Measurements from ENCODE around the gene CAB39L.
"Not testable (repeated sequence)": the region's sequence is repeated elsewhere in the genome, so short reads cannot be mapped to it uniquely, and the experiment has no call there.

The CAB39L gene

GRCh38 chr13:49342454-49342853, 101.4 kb downstream of the CAB39L start:
- no peaks in the 10 kb centered on the region for H3K4me1 ChIP-seq (ENCODE audit: control insufficient read depth in 5 of 5, insufficient read depth in 5 of 5, low read length in 5 of 5)
- no peak overlapping the region for H3K4me3 ChIP-seq (ENCODE audit: low read depth in 1 of 5, low read length in 5 of 5)
- H3K27ac ChIP-seq (ENCODE audit: low read depth, low read length) = no peak overlapping the region
- no peaks in the 10 kb centered on the region for H3K9me3 ChIP-seq (ENCODE audit: control insufficient read depth in 5 of 5, low read length in 5 of 5)
- H3K27me3 ChIP-seq (ENCODE audit: control insufficient read depth in 5 of 5, insufficient read depth in 4 of 5, low read length in 5 of 5) = no peaks in the 10 kb centered on the region
- H3K36me3 ChIP-seq (ENCODE audit: control insufficient read depth in 5 of 5, insufficient read depth in 5 of 5, low read length in 5 of 5) = peaks cover 3 to 15% (median 5%) of the 10 kb centered on the region in 5 donors
- H3K9ac ChIP-seq (ENCODE audit: low read length in 5 of 5) = no peak overlapping the region

- no peak overlapping the region for H3K9ac ChIP-seq (ENCODE audit: low read length in 5 of 5)
- H3K4me3 ChIP-seq (ENCODE audit: low read depth in 1 of 5, low read length in 5 of 5) = no peak overlapping the region
- H3K9me3 ChIP-seq (ENCODE audit: control insufficient read depth in 5 of 5, low read length in 5 of 5) = no peaks in the 10 kb centered on the region
- H3K4me1 ChIP-seq (ENCODE audit: control insufficient read depth in 5 of 5, insufficient read depth in 5 of 5, low read length in 5 of 5) = no peaks in the 10 kb centered on the region
- no peaks in the 10 kb centered on the region for H3K27me3 ChIP-seq (ENCODE audit: control insufficient read depth in 5 of 5, insufficient read depth in 4 of 5, low read length in 5 of 5)
- no peak overlapping the region for H3K27ac ChIP-seq (ENCODE audit: low read depth, low read length)
- H3K36me3 ChIP-seq (ENCODE audit: control insufficient read depth in 5 of 5, insufficient read depth in 5 of 5, low read length in 5 of 5) = peaks cover 3 to 15% (median 5%) of the 10 kb centered on the region in 5 donors
These were observed 101.9 kb downstream of the CAB39L start for GRCh38 chr13:49341941-49342340.

- H3K27me3 ChIP-seq (ENCODE audit: control insufficient read depth in 5 of 5, insufficient read depth in 4 of 5, low read length in 5 of 5) = no peaks in the 10 kb centered on the region
- H3K4me3 ChIP-seq (ENCODE audit: low read depth in 1 of 5, low read length in 5 of 5) = no peak overlapping the region
- no peak overlapping the region for H3K9ac ChIP-seq (ENCODE audit: low read length in 5 of 5)
- H3K27ac ChIP-seq (ENCODE audit: low read depth, low read length) = no peak overlapping the region
- no peaks in the 10 kb centered on the region for H3K4me1 ChIP-seq (ENCODE audit: control insufficient read depth in 5 of 5, insufficient read depth in 5 of 5, low read length in 5 of 5)
- peaks cover 3 to 17% (median 7%) of the 10 kb centered on the region in 5 donors for H3K36me3 ChIP-seq (ENCODE audit: control insufficient read depth in 5 of 5, insufficient read depth in 5 of 5, low read length in 5 of 5)
- H3K9me3 ChIP-seq (ENCODE audit: control insufficient read depth in 5 of 5, low read length in 5 of 5) = no peaks in the 10 kb centered on the region
These were observed 102.3 kb downstream of the CAB39L start for GRCh38 chr13:49341517-49341916.

GRCh38 chr13:49340161-49340560, 103.7 kb downstream of the CAB39L start:
- H3K27me3 ChIP-seq (ENCODE audit: control insufficient read depth in 5 of 5, insufficient read depth in 4 of 5, low read length in 5 of 5) = no peaks in the 10 kb centered on the region

GRCh38 chr13:49336655-49337054, 107.2 kb downstream of the CAB39L start:
- Histone ChIP-seq H3K9me3 (ENCODE audit: control insufficient read depth in 5 of 5, low read length in 5 of 5) (no peaks in the 10 kb centered on the region), H3K4me3 (ENCODE audit: low read depth in 1 of 5, low read length in 5 of 5) (no peak overlapping the region), H3K27ac (ENCODE audit: low read depth, low read length) (no peak overlapping the region), H3K4me1 (ENCODE audit: control insufficient read depth in 5 of 5, insufficient read depth in 5 of 5, low read length in 5 of 5) (no peaks in the 10 kb centered on the region), H3K27me3 (ENCODE audit: control insufficient read depth in 5 of 5, insufficient read depth in 4 of 5, low read length in 5 of 5) (no peaks in the 10 kb centered on the region), H3K9ac (ENCODE audit: low read length in 5 of 5) (no peak overlapping the region), H3K36me3 (ENCODE audit: control insufficient read depth in 5 of 5, insufficient read depth in 5 of 5, low read length in 5 of 5) (peaks cover 0 to 16% (median 7%) of the 10 kb centered on the region in 5 donors)

More at GRCh38 chr13:49340161-49340560, 103.7 kb downstream of the CAB39L start:
- Histone ChIP-seq H3K9me3 (ENCODE audit: control insufficient read depth in 5 of 5, low read length in 5 of 5) (no peaks in the 10 kb centered on the region), H3K27ac (ENCODE audit: low read depth, low read length) (no peak overlapping the region), H3K4me1 (ENCODE audit: control insufficient read depth in 5 of 5, insufficient read depth in 5 of 5, low read length in 5 of 5) (no peaks in the 10 kb centered on the region), H3K9ac (ENCODE audit: low read length in 5 of 5) (no peak overlapping the region), H3K4me3 (ENCODE audit: low read depth in 1 of 5, low read length in 5 of 5) (no peak overlapping the region), H3K36me3 (ENCODE audit: control insufficient read depth in 5 of 5, insufficient read depth in 5 of 5, low read length in 5 of 5) (peaks cover 3 to 19% (median 7%) of the 10 kb centered on the region in 5 donors)

- no peak overlapping the region for H3K27ac ChIP-seq (ENCODE audit: low read depth, low read length)
- no peaks in the 10 kb centered on the region for H3K27me3 ChIP-seq (ENCODE audit: control insufficient read depth in 5 of 5, insufficient read depth in 4 of 5, low read length in 5 of 5)
- H3K9ac ChIP-seq (ENCODE audit: low read length in 5 of 5) = no peak overlapping the region
- no peaks in the 10 kb centered on the region for H3K9me3 ChIP-seq (ENCODE audit: control insufficient read depth in 5 of 5, low read length in 5 of 5)
- H3K4me3 ChIP-seq (ENCODE audit: low read depth in 1 of 5, low read length in 5 of 5) = no peak overlapping the region
- H3K4me1 ChIP-seq (ENCODE audit: control insufficient read depth in 5 of 5, insufficient read depth in 5 of 5, low read length in 5 of 5) = peaks cover 0 to 4% (median 0%) of the 10 kb centered on the region in 5 donors
- H3K36me3 ChIP-seq (ENCODE audit: control insufficient read depth in 5 of 5, insufficient read depth in 5 of 5, low read length in 5 of 5) = peaks cover 0 to 10% (median 3%) of the 10 kb centered on the region in 5 donors
These were observed 113.4 kb downstream of the CAB39L start for GRCh38 chr13:49330546-49330864.

- Histone ChIP-seq H3K27ac (ENCODE audit: low read depth, low read length) (no peak overlapping the region), H3K4me1 (ENCODE audit: control insufficient read depth in 5 of 5, insufficient read depth in 5 of 5, low read length in 5 of 5) (peaks cover 0 to 4% (median 0%) of the 10 kb centered on the region in 5 donors), H3K9me3 (ENCODE audit: control insufficient read depth in 5 of 5, low read length in 5 of 5) (no peaks in the 10 kb centered on the region), H3K9ac (ENCODE audit: low read length in 5 of 5) (no peak overlapping the region), H3K36me3 (ENCODE audit: control insufficient read depth in 5 of 5, insufficient read depth in 5 of 5, low read length in 5 of 5) (peaks cover 0 to 10% (median 3%) of the 10 kb centered on the region in 5 donors), H3K4me3 (ENCODE audit: low read depth in 1 of 5, low read length in 5 of 5) (no peak overlapping the region), H3K27me3 (ENCODE audit: control insufficient read depth in 5 of 5, insufficient read depth in 4 of 5, low read length in 5 of 5) (no peaks in the 10 kb centered on the region)
These were observed 113.9 kb downstream of the CAB39L start for GRCh38 chr13:49329831-49330545.

GRCh38 chr13:49327145-49327544, 116.7 kb downstream of the CAB39L start:
- not testable (repeated sequence) for H3K9me3 ChIP-seq (ENCODE audit: control insufficient read depth in 5 of 5, low read length in 5 of 5); H3K4me3 ChIP-seq (ENCODE audit: low read depth in 1 of 5, low read length in 5 of 5); H3K4me1 ChIP-seq (ENCODE audit: control insufficient read depth in 5 of 5, insufficient read depth in 5 of 5, low read length in 5 of 5); H3K27ac ChIP-seq (ENCODE audit: low read depth, low read length); H3K9ac ChIP-seq (ENCODE audit: low read length in 5 of 5); H3K27me3 ChIP-seq (ENCODE audit: control insufficient read depth in 5 of 5, insufficient read depth in 4 of 5, low read length in 5 of 5)
- peaks cover 0 to 15% (median 8%) of the 10 kb centered on the region in 5 donors for H3K36me3 ChIP-seq (ENCODE audit: control insufficient read depth in 5 of 5, insufficient read depth in 5 of 5, low read length in 5 of 5)

- no peak overlapping the region for H3K27ac ChIP-seq (ENCODE audit: low read depth, low read length)
- no peak overlapping the region for H3K9ac ChIP-seq (ENCODE audit: low read length in 5 of 5)
- no peaks in the 10 kb centered on the region for H3K9me3 ChIP-seq (ENCODE audit: control insufficient read depth in 5 of 5, low read length in 5 of 5)
- H3K36me3 ChIP-seq (ENCODE audit: control insufficient read depth in 5 of 5, insufficient read depth in 5 of 5, low read length in 5 of 5) = peaks cover 0 to 11% (median 8%) of the 10 kb centered on the region in 5 donors
- H3K27me3 ChIP-seq (ENCODE audit: control insufficient read depth in 5 of 5, insufficient read depth in 4 of 5, low read length in 5 of 5) = no peaks in the 10 kb centered on the region
- H3K4me1 ChIP-seq (ENCODE audit: control insufficient read depth in 5 of 5, insufficient read depth in 5 of 5, low read length in 5 of 5) = peaks cover 0 to 4% (median 0%) of the 10 kb centered on the region in 5 donors
- no peak overlapping the region for H3K4me3 ChIP-seq (ENCODE audit: low read depth in 1 of 5, low read length in 5 of 5)
These were observed 117.5 kb downstream of the CAB39L start for GRCh38 chr13:49326222-49326917.

GRCh38 chr13:49323344-49323743, 120.5 kb downstream of the CAB39L start:
- Histone ChIP-seq H3K9ac (ENCODE audit: low read length in 5 of 5) (no peak overlapping the region), H3K9me3 (ENCODE audit: control insufficient read depth in 5 of 5, low read length in 5 of 5) (no peaks in the 10 kb centered on the region), H3K36me3 (ENCODE audit: control insufficient read depth in 5 of 5, insufficient read depth in 5 of 5, low read length in 5 of 5) (peaks cover 0 to 8% (median 6%) of the 10 kb centered on the region in 5 donors), H3K4me3 (ENCODE audit: low read depth in 1 of 5, low read length in 5 of 5) (no peak overlapping the region), H3K27me3 (ENCODE audit: control insufficient read depth in 5 of 5, insufficient read depth in 4 of 5, low read length in 5 of 5) (no peaks in the 10 kb centered on the region), H3K4me1 (ENCODE audit: control insufficient read depth in 5 of 5, insufficient read depth in 5 of 5, low read length in 5 of 5) (peaks cover 0 to 15% (median 3%) of the 10 kb centered on the region in 5 donors), H3K27ac (ENCODE audit: low read depth, low read length) (no peak overlapping the region)
